ENCODE measurements around the gene TMC1.

TMC1 gene

GRCh38 chr9:72681283-72681630 is 159.8 kb downstream of the TMC1 start:
- no peaks in the 10 kb centered on the region for H3K4me1 ChIP-seq (ENCODE audit: insufficient read depth, low read length, severe bottlenecking)
- no peaks in the 10 kb centered on the region for H3K9me3 ChIP-seq (ENCODE audit: low read length)
- no peaks in the 10 kb centered on the region for H3K79me2 ChIP-seq (ENCODE audit: insufficient read depth, low read length)
- no peak overlapping the region for H3K4me2 ChIP-seq (ENCODE audit: low read length)
- no peak for TF ChIP-seq CTCF (IDR thresholded peaks at IDR 0.05; ENCODE audit: low read length)
- TF ChIP-seq EZH2 (IDR thresholded peaks at IDR 0.05; ENCODE audit: borderline replicate concordance, low read length): no peak
- H3K27me3 ChIP-seq (ENCODE audit: insufficient read depth, low read length): no peaks in the 10 kb centered on the region
- no peaks in the 10 kb centered on the region for H4K20me1 ChIP-seq (ENCODE audit: insufficient read depth, low read length)
- no peak overlapping the region for H3K27ac ChIP-seq (ENCODE audit: low read depth, low read length, poor library complexity, severe bottlenecking)
- no peak overlapping the region for H3K9ac ChIP-seq (ENCODE audit: low read length)
- no peaks in the 10 kb centered on the region for H3F3A ChIP-seq (ENCODE audit: insufficient read depth, low read length)
- no peaks in the 10 kb centered on the region for H3K36me3 ChIP-seq (ENCODE audit: insufficient read depth, low read length)
- no peaks in the 10 kb centered on the region for H3K9me2 ChIP-seq (ENCODE audit: low read depth, low read length)
- H2AFZ ChIP-seq (ENCODE audit: low read length): no peak overlapping the region
- H3K4me3 ChIP-seq (ENCODE audit: low read depth, low read length, poor library complexity, severe bottlenecking): no peak overlapping the region

GRCh38 chr9:72684615-72685014 is 163.2 kb downstream of the TMC1 start:
- no peak overlapping the region for H2AFZ ChIP-seq (ENCODE audit: low read length)
- no peaks in the 10 kb centered on the region for H3K4me1 ChIP-seq (ENCODE audit: insufficient read depth, low read length, severe bottlenecking)
- no peaks in the 10 kb centered on the region for H3K9me2 ChIP-seq (ENCODE audit: low read depth, low read length)
- no peaks in the 10 kb centered on the region for H3F3A ChIP-seq (ENCODE audit: insufficient read depth, low read length)
- no peaks in the 10 kb centered on the region for H3K36me3 ChIP-seq (ENCODE audit: insufficient read depth, low read length)
- no peaks in the 10 kb centered on the region for H4K20me1 ChIP-seq (ENCODE audit: insufficient read depth, low read length)
- TF ChIP-seq EZH2 (IDR thresholded peaks at IDR 0.05; ENCODE audit: borderline replicate concordance, low read length) (no peak), CTCF (IDR thresholded peaks at IDR 0.05; ENCODE audit: low read length) (no peak)
- no peak overlapping the region for H3K4me2 ChIP-seq (ENCODE audit: low read length)
- H3K9ac ChIP-seq (ENCODE audit: low read length): no peak overlapping the region
- no peak overlapping the region for H3K4me3 ChIP-seq (ENCODE audit: low read depth, low read length, poor library complexity, severe bottlenecking)
- H3K9me3 ChIP-seq (ENCODE audit: low read length): no peaks in the 10 kb centered on the region
- no peaks in the 10 kb centered on the region for H3K27me3 ChIP-seq (ENCODE audit: insufficient read depth, low read length)
- no peaks in the 10 kb centered on the region for H3K79me2 ChIP-seq (ENCODE audit: insufficient read depth, low read length)
- no peak overlapping the region for H3K27ac ChIP-seq (ENCODE audit: low read depth, low read length, poor library complexity, severe bottlenecking)

GRCh38 chr9:72685911-72686310 is 164.5 kb downstream of the TMC1 start:
- H3F3A ChIP-seq (ENCODE audit: insufficient read depth, low read length): no peaks in the 10 kb centered on the region
- no peak overlapping the region for H2AFZ ChIP-seq (ENCODE audit: low read length)
- no peaks in the 10 kb centered on the region for H3K36me3 ChIP-seq (ENCODE audit: insufficient read depth, low read length)
- H3K9ac ChIP-seq (ENCODE audit: low read length): no peak overlapping the region
- no peak overlapping the region for H3K4me3 ChIP-seq (ENCODE audit: low read depth, low read length, poor library complexity, severe bottlenecking)
- TF ChIP-seq EZH2 (IDR thresholded peaks at IDR 0.05; ENCODE audit: borderline replicate concordance, low read length) (no peak), CTCF (IDR thresholded peaks at IDR 0.05; ENCODE audit: low read length) (no peak)
- H3K27me3 ChIP-seq (ENCODE audit: insufficient read depth, low read length): no peaks in the 10 kb centered on the region
- no peaks in the 10 kb centered on the region for H3K9me3 ChIP-seq (ENCODE audit: low read length)
- H4K20me1 ChIP-seq (ENCODE audit: insufficient read depth, low read length): no peaks in the 10 kb centered on the region
- no peak overlapping the region for H3K4me2 ChIP-seq (ENCODE audit: low read length)
- H3K27ac ChIP-seq (ENCODE audit: low read depth, low read length, poor library complexity, severe bottlenecking): no peak overlapping the region
- H3K79me2 ChIP-seq (ENCODE audit: insufficient read depth, low read length): no peaks in the 10 kb centered on the region
- H3K4me1 ChIP-seq (ENCODE audit: insufficient read depth, low read length, severe bottlenecking): no peaks in the 10 kb centered on the region
- no peaks in the 10 kb centered on the region for H3K9me2 ChIP-seq (ENCODE audit: low read depth, low read length)

Measured in OCI-LY1 (cell line).